ENCODE data around the gene ABCA7. TPM values are rescaled to one million over a fixed set of nuclear protein-coding genes. Genes with fewer than 3 reads are reported as not detected.

Gene ABCA7
- total RNA-seq, 4 donors from 2014 or later, result 6.0 to 20.0 (median 15.0) TPM

DNA sequence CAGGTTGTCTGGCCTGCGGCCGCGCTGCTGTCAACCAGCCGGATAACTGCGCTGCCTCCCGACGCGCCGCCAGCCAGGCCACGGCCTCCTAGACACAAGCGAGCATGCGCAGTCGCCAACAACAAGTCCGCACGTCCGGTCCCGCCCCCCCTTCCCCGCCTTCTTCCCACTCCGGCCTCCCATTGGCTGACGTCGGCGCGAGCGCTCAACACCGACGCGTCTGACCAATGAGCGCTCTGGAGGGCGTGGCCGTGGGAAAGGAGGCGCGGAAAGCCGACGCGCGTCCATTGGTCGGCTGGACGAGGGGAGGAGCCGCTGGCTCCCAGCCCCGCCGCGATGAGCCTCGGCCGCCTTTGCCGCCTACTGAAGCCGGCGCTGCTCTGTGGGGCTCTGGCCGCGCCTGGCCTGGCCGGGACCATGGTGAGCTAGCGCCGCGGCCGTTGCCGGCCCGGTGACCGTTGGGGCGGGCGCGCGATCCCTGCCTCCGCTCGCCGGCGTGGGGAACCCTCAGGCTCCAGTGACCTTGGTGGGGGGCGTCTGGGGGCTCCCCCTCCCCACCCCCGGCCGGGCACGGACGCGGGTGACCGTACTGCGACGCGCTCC is 63.9 kb downstream of the ABCA7 start, which contains the start of gene GPX4:
Gene GPX4 (plus strand): TSS at position 287 of the 603 bp plus-strand sequence. CDS start 50 bp downstream, at position 337.
- no peaks in the 10 kb centered on the region for H3K27me3 ChIP-seq
- H3K36me3 ChIP-seq, result peaks cover 0 to 19% of the 10 kb centered on the region in 2 donors
- no peaks in the 10 kb centered on the region for H3K9me3 ChIP-seq
- H3K4me3 ChIP-seq, result peak within 1 kb of the TSS; percentile 69 to 98 (median 83)
- ATAC-seq (peak; percentile 68 to 73), DNase-seq (peak; percentile 99)
- H3K4me1 ChIP-seq, result peaks cover 42 to 47% of the 10 kb centered on the region in 2 donors
- peak within 1 kb of the TSS; percentile 95 to 100 (median 98) for H3K27ac ChIP-seq
- in situ Hi-C loops (cut with MboI; ENCODE audit: low sequenced_read_pairs in 4 of 4), result no loop called here
- intact Hi-C loops (cut with DNase I; ENCODE audit: low total_unique reads), result loop anchor here (2.0 to 10.0 kb wide), 5 partner anchors 53 to 961 kb away; partner anchors contain the start of genes ABCA7, ATP5F1D, RNU6-2 and TMEM259
- peak; percentile 92 to 99 for TF ChIP-seq POLR2A (IDR thresholded peaks at IDR 0.05)
- TF ChIP-seq, protein P1, sequence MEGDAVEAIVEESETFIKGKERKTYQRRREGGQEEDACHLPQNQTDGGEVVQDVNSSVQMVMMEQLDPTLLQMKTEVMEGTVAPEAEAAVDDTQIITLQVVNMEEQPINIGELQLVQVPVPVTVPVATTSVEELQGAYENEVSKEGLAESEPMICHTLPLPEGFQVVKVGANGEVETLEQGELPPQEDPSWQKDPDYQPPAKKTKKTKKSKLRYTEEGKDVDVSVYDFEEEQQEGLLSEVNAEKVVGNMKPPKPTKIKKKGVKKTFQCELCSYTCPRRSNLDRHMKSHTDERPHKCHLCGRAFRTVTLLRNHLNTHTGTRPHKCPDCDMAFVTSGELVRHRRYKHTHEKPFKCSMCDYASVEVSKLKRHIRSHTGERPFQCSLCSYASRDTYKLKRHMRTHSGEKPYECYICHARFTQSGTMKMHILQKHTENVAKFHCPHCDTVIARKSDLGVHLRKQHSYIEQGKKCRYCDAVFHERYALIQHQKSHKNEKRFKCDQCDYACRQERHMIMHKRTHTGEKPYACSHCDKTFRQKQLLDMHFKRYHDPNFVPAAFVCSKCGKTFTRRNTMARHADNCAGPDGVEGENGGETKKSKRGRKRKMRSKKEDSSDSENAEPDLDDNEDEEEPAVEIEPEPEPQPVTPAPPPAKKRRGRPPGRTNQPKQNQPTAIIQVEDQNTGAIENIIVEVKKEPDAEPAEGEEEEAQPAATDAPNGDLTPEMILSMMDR (IDR thresholded peaks at IDR 0.05 in 4 of 5, conservative IDR thresholded peaks at IDR 0.05 in 1 of 5), result no peak

DNA sequence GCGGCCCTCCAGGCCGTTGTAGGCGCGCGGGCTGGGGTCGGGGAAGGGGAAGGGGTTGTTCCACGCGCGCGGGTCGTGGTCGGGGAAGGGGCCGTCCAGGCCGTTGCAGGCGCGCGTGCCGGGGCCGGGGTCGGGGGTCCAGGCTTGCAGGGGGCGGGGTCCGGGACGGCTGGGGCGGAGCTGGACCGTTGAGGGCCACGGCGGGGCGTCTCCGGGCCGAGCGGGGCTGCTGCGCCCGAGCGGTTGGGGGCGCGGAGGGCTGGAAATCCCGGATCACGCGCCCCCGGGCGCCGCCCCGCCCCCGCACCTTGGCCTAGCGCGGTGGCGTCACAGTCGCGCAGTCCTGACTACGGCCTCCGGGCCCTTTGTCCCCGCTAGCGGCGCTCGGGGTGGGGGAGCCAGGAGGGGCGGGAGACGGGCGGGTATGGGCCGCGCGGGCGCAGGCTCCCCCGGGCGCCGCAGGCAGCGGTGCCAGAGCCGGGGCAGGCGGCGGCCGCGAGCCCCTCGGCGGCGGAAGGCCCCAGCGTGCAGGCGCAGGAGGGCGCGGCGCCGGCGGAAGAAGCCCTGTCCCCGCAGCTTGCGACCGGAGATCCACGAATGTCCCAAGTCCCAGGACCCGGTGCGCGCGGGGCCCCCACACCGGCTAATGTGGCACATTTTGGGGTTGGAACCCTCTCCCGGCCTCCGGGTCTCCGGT is 64.6 kb downstream of the ABCA7 start:
- TF ChIP-seq, protein P1 (IDR thresholded peaks at IDR 0.05 in 4 of 5, conservative IDR thresholded peaks at IDR 0.05 in 1 of 5), result peak in 2 of 5 experiments; percentile 17 to 23
- TF ChIP-seq POLR2A (IDR thresholded peaks at IDR 0.05), result peak in 1 of 2 donors; percentile 11
- peaks cover 0 to 22% of the 10 kb centered on the region in 2 donors for H3K36me3 ChIP-seq
- ATAC-seq (peak; percentile 38 to 39), DNase-seq (peak; percentile 64 to 81)
- H3K4me3 ChIP-seq, result peak overlapping the region; percentile 69 to 98 (median 83)
- in situ Hi-C loops (cut with MboI; ENCODE audit: low sequenced_read_pairs in 4 of 4) (no loop called here), intact Hi-C loops (cut with DNase I; ENCODE audit: low total_unique reads) (loop anchor here (2.0 to 10.0 kb wide), 4 partner anchors 53 to 960 kb away; partner anchors contain the start of genes ATP5F1D, RNU6-2 and TMEM259)
- H3K27me3 ChIP-seq, result no peaks in the 10 kb centered on the region
- H3K9me3 ChIP-seq, result no peaks in the 10 kb centered on the region
- H3K27ac ChIP-seq, result peak overlapping the region; percentile 95 to 100 (median 98)
- H3K4me1 ChIP-seq, result peaks cover 36 to 41% of the 10 kb centered on the region in 2 donors

DNA sequence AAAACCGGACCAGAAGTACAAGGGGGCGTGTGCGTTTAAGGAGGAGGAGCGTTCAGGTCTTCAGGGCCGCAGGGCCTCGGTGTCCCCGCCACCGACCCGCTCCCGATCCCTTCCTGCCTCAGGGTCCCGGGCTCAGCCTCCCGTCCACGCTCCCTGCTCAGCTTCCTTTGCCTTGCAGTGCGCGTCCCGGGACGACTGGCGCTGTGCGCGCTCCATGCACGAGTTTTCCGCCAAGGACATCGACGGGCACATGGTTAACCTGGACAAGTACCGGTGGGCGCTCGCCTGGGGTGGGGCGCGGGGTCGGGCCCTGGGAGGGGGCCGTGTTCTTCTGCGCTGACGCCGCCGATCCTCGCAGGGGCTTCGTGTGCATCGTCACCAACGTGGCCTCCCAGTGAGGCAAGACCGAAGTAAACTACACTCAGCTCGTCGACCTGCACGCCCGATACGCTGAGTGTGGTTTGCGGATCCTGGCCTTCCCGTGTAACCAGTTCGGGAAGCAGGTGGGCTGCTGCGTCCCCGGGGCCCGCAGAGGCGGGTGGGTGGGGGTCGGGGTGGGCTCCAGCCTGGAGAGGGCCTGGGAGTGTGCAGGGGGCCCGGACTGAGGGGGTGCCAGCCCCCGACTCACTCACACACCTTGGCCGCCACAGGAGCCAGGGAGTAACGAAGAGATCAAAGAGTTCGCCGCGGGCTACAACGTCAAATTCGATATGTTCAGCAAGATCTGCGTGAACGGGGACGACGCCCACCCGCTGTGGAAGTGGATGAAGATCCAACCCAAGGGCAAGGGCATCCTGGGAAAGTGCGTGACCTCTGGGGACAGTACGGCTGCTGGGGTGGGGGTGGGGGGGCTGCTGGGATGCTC is 65.3 kb downstream of the ABCA7 start:
- TF ChIP-seq POLR2A (IDR thresholded peaks at IDR 0.05), result no peak
- TF ChIP-seq, protein P1 (IDR thresholded peaks at IDR 0.05 in 4 of 5, conservative IDR thresholded peaks at IDR 0.05 in 1 of 5), result no peak
- in situ Hi-C loops (cut with MboI; ENCODE audit: low sequenced_read_pairs in 4 of 4), result no loop called here
- H3K4me1 ChIP-seq, result peaks cover 34 to 38% of the 10 kb centered on the region in 2 donors

More for the DNA sequence above, 65.3 kb downstream of the ABCA7 start:
- Histone ChIP-seq H3K4me3 (peak overlapping the region; percentile 69 to 98 (median 83)), H3K9me3 (no peaks in the 10 kb centered on the region), H3K27me3 (no peaks in the 10 kb centered on the region), H3K36me3 (peaks cover 0 to 22% of the 10 kb centered on the region in 2 donors), H3K27ac (peak overlapping the region; percentile 95 to 100 (median 98))
- intact Hi-C loops (cut with DNase I; ENCODE audit: low total_unique reads), result loop anchor here (2.0 to 10.0 kb wide), 2 partner anchors 136 to 960 kb away; partner anchors contain the start of gene ATP5F1D
- ATAC-seq, result no peak
- DNase-seq, result no peak
